ENCODE measurements around the gene MYORG.

MYORG gene

DNA sequence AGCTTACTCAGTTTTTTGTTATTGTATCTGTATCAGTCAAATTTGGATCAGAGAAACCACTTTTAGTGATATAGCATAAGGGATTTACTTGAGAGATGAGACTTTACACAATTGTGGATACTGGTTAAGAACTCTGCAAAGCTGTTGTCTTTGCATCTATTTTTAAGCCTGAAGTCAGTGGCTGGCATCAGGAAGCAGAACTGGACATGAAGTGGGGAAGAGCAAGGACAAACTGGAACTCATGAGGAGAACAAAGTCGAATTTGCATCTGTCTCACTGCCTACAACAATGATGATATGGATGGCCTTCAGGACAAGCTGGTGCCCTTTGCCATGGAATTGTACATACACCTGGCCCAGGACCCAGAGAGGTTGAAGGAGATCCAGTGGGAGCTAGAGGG is 15.8 kb upstream of the MYORG start:
- Histone ChIP-seq H3K9ac (ENCODE audit: low read length) (no peak overlapping the region), H2AK5ac (ENCODE audit: low read length, severe bottlenecking) (no peak overlapping the region), H3K36me3 (ENCODE audit: control insufficient read depth in 1 of 2, insufficient read depth in 2 of 2, low read depth in 1 of 2, low read length in 2 of 2) (peaks cover 10 to 12% of the 10 kb centered on the region in 2 experiments), H2BK5ac (ENCODE audit: low read depth, low read length, poor library complexity, severe bottlenecking) (no peak overlapping the region), H2AFZ (ENCODE audit: low read depth, low read length) (no peak overlapping the region), H2BK12ac (ENCODE audit: low read length in 2 of 2) (no peak overlapping the region), H3K4me1 (ENCODE audit: control insufficient read depth, insufficient read depth, low read depth, low read length) (no peaks in the 10 kb centered on the region), H3K18ac (ENCODE audit: low read depth in 1 of 2, low read length in 2 of 2) (no peak overlapping the region), H3K23ac (ENCODE audit: low read length in 2 of 2) (no peak overlapping the region), H3K4me2 (ENCODE audit: low read length, poor library complexity, severe bottlenecking) (no peak overlapping the region), H3K14ac (ENCODE audit: low read length in 2 of 2) (no peak overlapping the region), H3K9me3 (ENCODE audit: control insufficient read depth, low read length) (no peaks in the 10 kb centered on the region), H3K4me3 (ENCODE audit: insufficient read depth in 1 of 2, low read depth in 1 of 2, low read length in 2 of 2) (no peak overlapping the region), H3K27me3 (ENCODE audit: control insufficient read depth in 1 of 2, insufficient read depth in 1 of 2, low read length in 2 of 2) (peaks cover 0 to under 1% of the 10 kb centered on the region in 2 experiments), H3K79me1 (replicated peaks; ENCODE audit: low read length, poor library complexity, severe bottlenecking) (no peaks in the 10 kb centered on the region), H3K4ac (ENCODE audit: low read depth in 1 of 2, low read length in 2 of 2) (no peak overlapping the region), H2BK15ac (ENCODE audit: low read depth, poor library complexity, severe bottlenecking) (no peak overlapping the region), H3K27ac (ENCODE audit: low read length, poor library complexity, severe bottlenecking) (no peak overlapping the region), H4K91ac (ENCODE audit: low read length) (no peak overlapping the region), H4K8ac (ENCODE audit: low read length) (no peak overlapping the region), H2BK120ac (ENCODE audit: low read depth, low read length) (no peak overlapping the region)
- whole genome bisulfite sequencing, result 75% methylated on average over 1 of the region's 1 CpG
- no peak for DNase-seq

DNA sequence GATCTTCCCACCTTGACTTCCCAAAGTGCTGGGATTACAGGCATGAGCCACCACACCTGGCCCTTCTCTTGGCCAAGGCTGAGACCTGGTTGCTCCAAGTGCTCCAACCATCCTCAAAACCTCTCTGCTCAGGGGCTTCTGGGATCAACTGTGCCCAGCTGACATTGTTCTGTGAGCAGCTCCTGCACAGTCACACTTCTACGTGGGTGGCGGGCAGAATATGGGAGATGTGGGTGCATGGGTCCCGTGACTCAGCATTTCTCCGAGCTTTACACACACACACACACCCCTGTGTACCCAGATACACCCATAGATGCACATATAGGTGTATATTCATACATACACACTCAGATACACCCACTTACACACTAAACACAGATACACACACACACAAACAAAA is 10.5 kb upstream of the MYORG start:
- Histone ChIP-seq H3K4me1 (ENCODE audit: control insufficient read depth, insufficient read depth, low read depth, low read length) (no peaks in the 10 kb centered on the region), H3K36me3 (ENCODE audit: control insufficient read depth in 1 of 2, insufficient read depth in 2 of 2, low read depth in 1 of 2, low read length in 2 of 2) (no peaks in the 10 kb centered on the region), H2BK12ac (ENCODE audit: low read length in 2 of 2) (no peak overlapping the region), H3K27ac (ENCODE audit: low read length, poor library complexity, severe bottlenecking) (no peak overlapping the region), H2AK5ac (ENCODE audit: low read length, severe bottlenecking) (no peak overlapping the region), H3K23ac (ENCODE audit: low read length in 2 of 2) (no peak overlapping the region), H2BK15ac (ENCODE audit: low read depth, poor library complexity, severe bottlenecking) (no peak overlapping the region), H3K18ac (ENCODE audit: low read depth in 1 of 2, low read length in 2 of 2) (no peak overlapping the region), H3K9me3 (ENCODE audit: control insufficient read depth, low read length) (no peaks in the 10 kb centered on the region), H3K4me3 (ENCODE audit: insufficient read depth in 1 of 2, low read depth in 1 of 2, low read length in 2 of 2) (no peak overlapping the region), H2BK120ac (ENCODE audit: low read depth, low read length) (no peak overlapping the region), H3K4me2 (ENCODE audit: low read length, poor library complexity, severe bottlenecking) (no peak overlapping the region), H2AFZ (ENCODE audit: low read depth, low read length) (no peak overlapping the region), H4K8ac (ENCODE audit: low read length) (no peak overlapping the region), H3K79me1 (replicated peaks; ENCODE audit: low read length, poor library complexity, severe bottlenecking) (no peaks in the 10 kb centered on the region), H3K4ac (ENCODE audit: low read depth in 1 of 2, low read length in 2 of 2) (no peak overlapping the region), H2BK5ac (ENCODE audit: low read depth, low read length, poor library complexity, severe bottlenecking) (no peak overlapping the region), H3K14ac (ENCODE audit: low read length in 2 of 2) (no peak overlapping the region), H3K9ac (ENCODE audit: low read length) (no peak overlapping the region), H4K91ac (ENCODE audit: low read length) (no peak overlapping the region), H3K27me3 (ENCODE audit: control insufficient read depth in 1 of 2, insufficient read depth in 1 of 2, low read length in 2 of 2) (peaks cover 0 to 37% of the 10 kb centered on the region in 2 experiments)
- WGBS, result 75% methylated on average over 4 of the region's 4 CpGs
- DNase-seq, result no peak

DNA sequence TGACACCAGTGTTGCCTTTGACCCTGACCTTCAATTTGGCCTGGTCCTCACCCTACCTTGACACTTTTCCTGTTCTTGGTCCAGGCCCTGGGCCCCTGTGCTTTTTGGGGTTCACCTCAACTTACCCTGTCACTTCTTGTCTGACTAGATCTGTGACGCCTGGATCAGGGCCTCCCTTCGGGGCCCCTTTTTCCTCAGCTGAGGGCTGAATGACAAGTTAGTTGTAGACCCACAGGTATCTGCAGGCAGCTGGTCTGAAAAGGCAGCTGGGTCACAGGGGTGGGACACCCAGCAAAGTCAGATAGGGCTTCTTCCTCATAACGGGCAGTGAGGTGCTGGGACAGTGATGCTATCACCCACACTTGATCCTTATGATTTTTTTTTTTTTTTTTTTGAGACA is 10.0 kb upstream of the MYORG start:
- Histone ChIP-seq H3K27me3 (ENCODE audit: control insufficient read depth in 1 of 2, insufficient read depth in 1 of 2, low read length in 2 of 2) (peaks cover 0 to 42% of the 10 kb centered on the region in 2 experiments), H3K4me2 (ENCODE audit: low read length, poor library complexity, severe bottlenecking) (no peak overlapping the region), H2BK5ac (ENCODE audit: low read depth, low read length, poor library complexity, severe bottlenecking) (no peak overlapping the region), H2AFZ (ENCODE audit: low read depth, low read length) (no peak overlapping the region), H2BK120ac (ENCODE audit: low read depth, low read length) (no peak overlapping the region), H3K9me3 (ENCODE audit: control insufficient read depth, low read length) (no peaks in the 10 kb centered on the region), H3K4ac (ENCODE audit: low read depth in 1 of 2, low read length in 2 of 2) (no peak overlapping the region), H4K91ac (ENCODE audit: low read length) (no peak overlapping the region), H3K14ac (ENCODE audit: low read length in 2 of 2) (no peak overlapping the region), H3K9ac (ENCODE audit: low read length) (no peak overlapping the region), H3K18ac (ENCODE audit: low read depth in 1 of 2, low read length in 2 of 2) (no peak overlapping the region), H2BK15ac (ENCODE audit: low read depth, poor library complexity, severe bottlenecking) (no peak overlapping the region), H3K4me3 (ENCODE audit: insufficient read depth in 1 of 2, low read depth in 1 of 2, low read length in 2 of 2) (no peak overlapping the region), H3K79me1 (replicated peaks; ENCODE audit: low read length, poor library complexity, severe bottlenecking) (no peaks in the 10 kb centered on the region), H2AK5ac (ENCODE audit: low read length, severe bottlenecking) (no peak overlapping the region), H3K27ac (ENCODE audit: low read length, poor library complexity, severe bottlenecking) (no peak overlapping the region), H3K4me1 (ENCODE audit: control insufficient read depth, insufficient read depth, low read depth, low read length) (no peaks in the 10 kb centered on the region), H3K23ac (ENCODE audit: low read length in 2 of 2) (peak overlapping the region in 1 of 2 experiments; percentile 80), H2BK12ac (ENCODE audit: low read length in 2 of 2) (no peak overlapping the region), H3K36me3 (ENCODE audit: control insufficient read depth in 1 of 2, insufficient read depth in 2 of 2, low read depth in 1 of 2, low read length in 2 of 2) (no peaks in the 10 kb centered on the region), H4K8ac (ENCODE audit: low read length) (no peak overlapping the region)
- WGBS, result 90% methylated on average over 3 of the region's 3 CpGs
- DNase-seq, result no peak

DNA sequence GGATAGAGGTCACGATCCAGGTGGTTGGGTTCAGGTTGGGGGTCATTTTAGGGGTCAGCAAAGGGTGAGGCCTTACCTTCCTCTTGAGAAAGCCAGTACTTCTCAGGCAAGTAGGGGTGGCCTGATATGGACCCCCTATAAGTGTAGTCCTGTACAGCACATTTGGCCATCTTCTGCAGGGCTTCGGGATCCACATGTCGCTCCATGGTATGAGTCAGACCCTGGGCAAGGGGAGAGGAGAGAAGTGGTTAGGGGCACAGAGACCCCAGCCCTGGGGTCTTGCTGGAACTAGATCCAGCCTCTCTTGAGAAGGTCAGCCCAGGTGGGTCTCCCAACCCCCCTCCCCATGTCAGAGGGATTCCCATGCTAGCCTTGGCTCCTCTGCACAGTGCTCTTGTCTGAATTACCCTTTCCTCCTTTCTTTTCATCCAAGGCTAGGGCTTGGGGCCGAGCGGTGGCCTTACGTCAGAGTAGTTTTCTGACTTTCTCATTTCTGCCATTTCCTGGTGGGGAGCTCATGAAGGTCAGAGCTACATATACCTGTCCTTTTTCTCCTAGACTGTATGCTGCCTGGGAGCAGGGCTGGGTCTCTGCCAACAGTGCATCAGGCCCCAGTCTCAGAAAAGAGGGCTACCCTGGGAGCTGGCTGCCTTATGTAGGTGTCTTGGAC is 9.0 kb upstream of the MYORG start:
- H3K9ac ChIP-seq (ENCODE audit: low read length), result no peak overlapping the region
- H3K4ac ChIP-seq (ENCODE audit: low read depth in 1 of 2, low read length in 2 of 2), result no peak overlapping the region
- H2AK5ac ChIP-seq (ENCODE audit: low read length, severe bottlenecking), result no peak overlapping the region
- DNase-seq, result no peak
- H4K8ac ChIP-seq (ENCODE audit: low read length), result no peak overlapping the region
- 91% methylated on average over 4 of the region's 6 CpGs for WGBS
- H2BK120ac ChIP-seq (ENCODE audit: low read depth, low read length), result no peak overlapping the region
- no peak overlapping the region for H3K4me3 ChIP-seq (ENCODE audit: insufficient read depth in 1 of 2, low read depth in 1 of 2, low read length in 2 of 2)
- no peak overlapping the region for H2BK12ac ChIP-seq (ENCODE audit: low read length in 2 of 2)
- no peak overlapping the region for H3K4me2 ChIP-seq (ENCODE audit: low read length, poor library complexity, severe bottlenecking)
- H2BK15ac ChIP-seq (ENCODE audit: low read depth, poor library complexity, severe bottlenecking), result peak overlapping the region; percentile 20
- H3K18ac ChIP-seq (ENCODE audit: low read depth in 1 of 2, low read length in 2 of 2), result no peak overlapping the region
- no peaks in the 10 kb centered on the region for H3K79me1 ChIP-seq (replicated peaks; ENCODE audit: low read length, poor library complexity, severe bottlenecking)
- no peak overlapping the region for H3K27ac ChIP-seq (ENCODE audit: low read length, poor library complexity, severe bottlenecking)
- H3K36me3 ChIP-seq (ENCODE audit: control insufficient read depth in 1 of 2, insufficient read depth in 2 of 2, low read depth in 1 of 2, low read length in 2 of 2), result no peaks in the 10 kb centered on the region
- no peak overlapping the region for H2AFZ ChIP-seq (ENCODE audit: low read depth, low read length)
- H4K91ac ChIP-seq (ENCODE audit: low read length), result no peak overlapping the region
- H3K27me3 ChIP-seq (ENCODE audit: control insufficient read depth in 1 of 2, insufficient read depth in 1 of 2, low read length in 2 of 2), result peaks cover 0 to 49% of the 10 kb centered on the region in 2 experiments
- no peaks in the 10 kb centered on the region for H3K9me3 ChIP-seq (ENCODE audit: control insufficient read depth, low read length)
- H3K4me1 ChIP-seq (ENCODE audit: control insufficient read depth, insufficient read depth, low read depth, low read length), result peaks cover 7% of the 10 kb centered on the region
- no peak overlapping the region for H3K14ac ChIP-seq (ENCODE audit: low read length in 2 of 2)
- no peak overlapping the region for H2BK5ac ChIP-seq (ENCODE audit: low read depth, low read length, poor library complexity, severe bottlenecking)
- no peak overlapping the region for H3K23ac ChIP-seq (ENCODE audit: low read length in 2 of 2)

Data from mesenchymal stem cell (in vitro differentiated cells and primary cell).